Activated naive CD8-positive, alpha-beta T cell (primary cell): Measurements from ENCODE around the gene TAGLN.

ENCODE experiments used
- H3K27ac Mint-ChIP-seq: one replicate; pipeline ENCODE4 v1.8.0; 2021; ENCODE audit warnings: mixed read lengths
- H3K27me3 Mint-ChIP-seq: one replicate; pipeline ENCODE4 v1.8.0; 2021; ENCODE audit warnings: mixed read lengths
- H3K36me3 Mint-ChIP-seq: one replicate; pipeline ENCODE4 v1.8.0; 2021; ENCODE audit warnings: mixed read lengths
- H3K4me1 Mint-ChIP-seq: one replicate; pipeline ENCODE4 v1.8.0; 2021; ENCODE audit warnings: low read depth, mixed read lengths
- H3K4me3 Mint-ChIP-seq: one replicate; pipeline ENCODE4 v1.8.0; 2021; ENCODE audit warnings: mild to moderate bottlenecking, mixed read lengths
- H3K9me3 Mint-ChIP-seq: one replicate; pipeline ENCODE4 v1.8.0; 2021; ENCODE audit warnings: low read depth, mixed read lengths

The TAGLN gene

DNA sequence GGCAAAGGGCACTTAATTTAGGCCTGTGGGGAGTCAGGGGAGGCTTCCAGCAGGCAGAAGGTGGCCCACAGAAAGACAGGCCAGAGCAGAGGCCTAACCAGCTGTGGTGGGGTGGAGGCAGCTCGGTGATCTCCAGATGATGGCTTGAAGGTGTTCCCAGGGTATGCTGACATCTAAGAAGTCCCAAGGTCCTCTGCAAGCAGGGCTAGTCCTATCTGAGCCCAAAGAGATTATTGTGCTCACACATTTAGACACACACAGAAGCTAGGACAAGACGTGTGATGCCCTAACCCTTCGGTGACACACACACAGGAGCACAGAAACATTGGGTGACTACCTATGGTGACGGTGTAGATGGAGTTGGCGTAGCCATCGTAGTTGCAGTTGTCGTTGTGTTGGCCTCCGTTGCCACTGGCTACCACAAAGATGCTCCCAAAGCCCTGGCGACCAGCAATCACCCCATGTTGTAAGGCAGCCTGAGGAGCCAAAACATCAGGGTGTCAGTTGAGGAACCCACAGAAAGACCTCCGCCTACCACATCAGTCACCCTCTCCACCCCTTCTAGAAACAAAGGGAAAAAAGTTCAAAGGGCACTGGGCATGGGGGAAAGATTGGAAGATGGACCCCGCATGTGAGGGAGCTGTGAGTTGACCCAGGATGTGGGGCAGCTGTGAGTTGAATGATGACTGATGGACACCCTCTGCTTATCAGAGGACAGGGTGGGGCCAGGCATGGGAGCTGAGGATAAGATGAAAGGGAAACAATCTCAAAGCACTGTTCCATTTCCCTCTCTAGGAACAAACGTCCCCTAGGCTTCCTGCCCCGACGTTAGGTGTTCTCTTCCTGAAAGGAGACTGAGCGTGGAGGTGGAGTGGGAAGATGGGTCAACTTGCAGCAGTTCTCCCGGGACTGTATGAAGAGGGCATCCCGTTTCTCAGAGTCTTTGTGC lies 24.8 kb downstream of the TAGLN start:
- Mint-ChIP-seq H3K4me1 (peaks cover 15% of the 10 kb centered on the region), H3K36me3 (peaks cover 6% of the 10 kb centered on the region), H3K27me3 (no peaks in the 10 kb centered on the region), H3K9me3 (no peaks in the 10 kb centered on the region), H3K4me3 (no peak overlapping the region), H3K27ac (peak overlapping the region; percentile 22)

GRCh38 chr11:117225553-117226170 lies 26.5 kb downstream of the TAGLN start:
- Mint-ChIP-seq H3K27me3 (no peaks in the 10 kb centered on the region), H3K9me3 (no peaks in the 10 kb centered on the region), H3K27ac (no peak overlapping the region), H3K36me3 (peaks cover 8% of the 10 kb centered on the region), H3K4me1 (peaks cover 29% of the 10 kb centered on the region), H3K4me3 (no peak overlapping the region)

GRCh38 chr11:117226388-117227385 lies 27.5 kb downstream of the TAGLN start:
- Mint-ChIP-seq H3K27me3 (no peaks in the 10 kb centered on the region), H3K4me3 (peak overlapping the region; percentile 41), H3K27ac (peak overlapping the region; percentile 76), H3K36me3 (peaks cover 8% of the 10 kb centered on the region), H3K9me3 (no peaks in the 10 kb centered on the region), H3K4me1 (peaks cover 29% of the 10 kb centered on the region)

GRCh38 chr11:117228091-117228490 lies 28.9 kb downstream of the TAGLN start:
- H3K4me3 Mint-ChIP-seq, result peak overlapping the region; percentile 57
- H3K9me3 Mint-ChIP-seq, result no peaks in the 10 kb centered on the region
- peak overlapping the region; percentile 99 for H3K27ac Mint-ChIP-seq
- H3K36me3 Mint-ChIP-seq, result peaks cover 5% of the 10 kb centered on the region
- H3K4me1 Mint-ChIP-seq, result peaks cover 29% of the 10 kb centered on the region
- no peaks in the 10 kb centered on the region for H3K27me3 Mint-ChIP-seq

- H3K4me1 Mint-ChIP-seq, result peaks cover 42% of the 10 kb centered on the region
These were observed 30.2 kb downstream of the TAGLN start for GRCh38 chr11:117229411-117229810.

GRCh38 chr11:117229931-117230285 lies 30.7 kb downstream of the TAGLN start:
- no peaks in the 10 kb centered on the region for H3K27me3 Mint-ChIP-seq
- peaks cover 42% of the 10 kb centered on the region for H3K4me1 Mint-ChIP-seq
- H3K4me3 Mint-ChIP-seq, result peak overlapping the region; percentile 97
- H3K36me3 Mint-ChIP-seq, result peaks cover 5% of the 10 kb centered on the region
- H3K27ac Mint-ChIP-seq, result peak overlapping the region; percentile 99
- no peaks in the 10 kb centered on the region for H3K9me3 Mint-ChIP-seq

More at GRCh38 chr11:117229411-117229810, 30.2 kb downstream of the TAGLN start:
- no peaks in the 10 kb centered on the region for H3K27me3 Mint-ChIP-seq
- peaks cover 5% of the 10 kb centered on the region for H3K36me3 Mint-ChIP-seq
- H3K9me3 Mint-ChIP-seq, result no peaks in the 10 kb centered on the region
- H3K27ac Mint-ChIP-seq, result peak overlapping the region; percentile 99
- peak overlapping the region; percentile 97 for H3K4me3 Mint-ChIP-seq

- Mint-ChIP-seq H3K27me3 (no peaks in the 10 kb centered on the region), H3K4me3 (peak overlapping the region; percentile 97), H3K4me1 (peaks cover 42% of the 10 kb centered on the region), H3K27ac (peak overlapping the region; percentile 99), H3K36me3 (peaks cover 5% of the 10 kb centered on the region), H3K9me3 (no peaks in the 10 kb centered on the region)
These were observed 31.3 kb downstream of the TAGLN start for GRCh38 chr11:117230286-117230961.

- Mint-ChIP-seq H3K27ac (peak overlapping the region; percentile 99), H3K36me3 (peaks cover 5% of the 10 kb centered on the region), H3K4me1 (peaks cover 42% of the 10 kb centered on the region), H3K27me3 (no peaks in the 10 kb centered on the region), H3K9me3 (no peaks in the 10 kb centered on the region), H3K4me3 (peak overlapping the region; percentile 97)
These were observed 32.0 kb downstream of the TAGLN start for GRCh38 chr11:117230999-117231841.

DNA sequence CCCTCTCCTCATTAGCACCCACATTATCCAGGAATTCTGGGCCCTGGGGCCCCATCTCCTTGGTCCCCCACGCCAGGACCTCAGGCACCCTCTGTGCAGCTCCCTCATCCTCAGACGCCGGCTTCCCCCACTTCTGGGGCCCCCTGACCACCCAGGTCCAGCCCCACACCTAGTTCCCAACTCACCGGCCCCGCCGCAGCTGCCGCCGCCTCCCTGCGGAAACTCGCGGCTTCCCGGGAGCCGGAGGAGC lies 32.6 kb downstream of the TAGLN start, which contains the start of gene PCSK7:
Gene PCSK7, minus strand, starts transcription at position 232 of the 250 bp plus-strand sequence. CDS start 2,229 bp downstream, outside the sequence.
- Mint-ChIP-seq H3K36me3 (peaks cover 5% of the 10 kb centered on the region), H3K27me3 (no peaks in the 10 kb centered on the region), H3K9me3 (no peaks in the 10 kb centered on the region), H3K4me1 (peaks cover 37% of the 10 kb centered on the region), H3K27ac (peak within 1 kb of the TSS; percentile 99), H3K4me3 (peak within 1 kb of the TSS; percentile 98)

GRCh38 chr11:117232092-117232878 lies 33.1 kb downstream of the TAGLN start, which contains the start of gene RNF214:
Gene RNF214 (plus strand): TSS chr11:117232671. CDS start chr11:117234273, 1,602 bp downstream.
- H3K36me3 Mint-ChIP-seq, result peaks cover 5% of the 10 kb centered on the region
- H3K4me3 Mint-ChIP-seq, result peak within 1 kb of the TSS; percentile 98
- peak within 1 kb of the TSS; percentile 99 for H3K27ac Mint-ChIP-seq
- no peaks in the 10 kb centered on the region for H3K27me3 Mint-ChIP-seq
- H3K9me3 Mint-ChIP-seq, result no peaks in the 10 kb centered on the region
- peaks cover 32% of the 10 kb centered on the region for H3K4me1 Mint-ChIP-seq

GRCh38 chr11:117232911-117233409 lies 33.8 kb downstream of the TAGLN start:
- Mint-ChIP-seq H3K4me3 (peak overlapping the region; percentile 89), H3K36me3 (peaks cover 5% of the 10 kb centered on the region), H3K27ac (peak overlapping the region; percentile 89), H3K4me1 (peaks cover 32% of the 10 kb centered on the region), H3K9me3 (no peaks in the 10 kb centered on the region), H3K27me3 (no peaks in the 10 kb centered on the region)

DNA sequence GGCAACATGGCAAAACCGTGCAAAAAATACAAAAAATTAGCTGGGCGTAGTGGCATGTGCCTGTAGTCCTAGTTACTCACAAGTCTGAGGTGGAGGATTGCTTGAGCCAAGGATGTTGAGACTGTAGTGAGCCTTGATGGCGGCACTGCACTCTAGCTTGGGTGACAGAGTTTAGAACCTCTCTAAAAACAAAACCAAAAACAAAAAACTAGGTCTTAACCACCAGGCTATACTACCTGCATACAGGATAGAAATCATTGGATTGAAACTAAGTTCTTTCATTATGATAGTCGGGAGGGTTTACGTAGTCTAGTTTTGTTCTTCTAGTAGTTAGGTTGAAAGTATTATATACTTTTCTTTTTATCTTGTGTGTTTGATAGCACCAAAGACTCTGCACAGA lies 39.1 kb downstream of the TAGLN start:
- H3K36me3 Mint-ChIP-seq, result peaks cover 8% of the 10 kb centered on the region
- no peaks in the 10 kb centered on the region for H3K9me3 Mint-ChIP-seq
- H3K27me3 Mint-ChIP-seq, result no peaks in the 10 kb centered on the region
- H3K27ac Mint-ChIP-seq, result no peak overlapping the region
- no peak overlapping the region for H3K4me3 Mint-ChIP-seq
- H3K4me1 Mint-ChIP-seq, result peaks cover 12% of the 10 kb centered on the region

DNA sequence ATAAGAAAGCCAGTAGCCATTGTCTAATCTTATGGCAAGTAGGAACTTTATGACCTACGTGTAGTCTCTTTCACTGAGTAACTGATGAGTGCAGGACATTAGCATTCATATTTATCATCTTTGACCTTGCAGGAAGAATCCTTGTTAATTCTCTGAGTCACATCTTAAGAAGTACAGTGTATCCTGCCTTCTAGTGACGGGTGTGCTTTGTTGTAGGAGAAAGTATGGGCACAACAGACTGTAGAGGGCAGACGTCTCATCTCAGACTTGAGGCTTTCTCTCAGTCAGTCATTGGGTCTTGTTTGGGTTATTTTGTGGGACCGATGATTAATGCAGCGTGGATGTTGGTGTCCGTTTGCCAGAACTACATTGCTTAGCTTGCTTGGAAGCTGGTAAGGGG lies 40.1 kb downstream of the TAGLN start:
- Mint-ChIP-seq H3K27me3 (no peaks in the 10 kb centered on the region), H3K4me3 (no peak overlapping the region), H3K27ac (no peak overlapping the region), H3K36me3 (peaks cover 10% of the 10 kb centered on the region), H3K9me3 (no peaks in the 10 kb centered on the region), H3K4me1 (peaks cover 1% of the 10 kb centered on the region)
